Endothelial cell of umbilical vein (primary cell): Measurements from ENCODE around the gene RAP1GAP. TPM values are rescaled to one million over a fixed set of nuclear protein-coding genes. Genes with fewer than 3 reads are reported as not detected.

Source experiments
- BruUV-seq: library from RNA; stranded (reverse); fragments of 400-500 nt; replicated peaks from 2 replicates; lab custom pipeline; 2021; lab: Mats Ljungman, UMichigan
- CTCF ChIA-PET: fragments of 300-600, 350-600 bp; sonication (Branson Sonifier 250); formaldehyde crosslinking; loops from one replicate; lab custom pipeline; 2021; ENCODE audit warnings: antibody characterized with exemption, inconsistent platforms; lab: Charles Lee
- POLR2A ChIA-PET: fragments of 300-600, 350-600 bp; sonication (Branson Sonifier 250); formaldehyde crosslinking; loops from one replicate; lab custom pipeline; 2021; ENCODE audit warnings: antibody characterized with exemption, inconsistent platforms; lab: Charles Lee
- DNase-seq: peaks from one replicate; pipeline ENCODE4 v3.0.0-alpha.2; 2011; ENCODE audit warnings: low read depth, low spot score
- FAIRE-seq: peaks from 2 replicates; lab custom pipeline; 2011; peaks lifted over from hg19 to GRCh38; lab: Jason Lieb, UNC
- H2AFZ ChIP-seq: 2 replicates; pipeline ENCODE4 v1.6.0; 2012; ENCODE audit warnings: low read depth, low read length, control low read depth, inconsistent platforms
- H3K27ac ChIP-seq: 2 replicates; pipeline ENCODE4 v1.5.1; 2011; ENCODE audit warnings: low read depth, mild to moderate bottlenecking, control low read depth, low read length, moderate library complexity; ENCODE audit not compliant: insufficient read depth
- H3K27me3 ChIP-seq, 2 experiments: 2 replicates each; pipeline versions ENCODE4 v1.6.0 to v1.6.1; 2011; ENCODE audit warnings: low read length in 2 of 2, mixed read lengths in 1 of 2; ENCODE audit not compliant: control insufficient read depth in 2 of 2, insufficient read depth in 2 of 2
- H3K36me3 ChIP-seq, 2 experiments: 2 replicates in 1 of 2; 3 replicates in 1 of 2; pipeline ENCODE4 v1.5.1; 2011; ENCODE audit warnings: low read length in 2 of 2, mild to moderate bottlenecking in 1 of 2, moderate library complexity in 1 of 2; ENCODE audit not compliant: control insufficient read depth in 2 of 2, insufficient read depth in 2 of 2; ENCODE audit errors: extremely low read depth in 1 of 2
- H3K4me1 ChIP-seq: 3 replicates; pipeline ENCODE4 v1.5.1; 2011; ENCODE audit warnings: mild to moderate bottlenecking, low read length; ENCODE audit not compliant: control insufficient read depth, insufficient read depth; ENCODE audit errors: extremely low read depth
- H3K4me2 ChIP-seq: 2 replicates; pipeline ENCODE4 v1.6.1; 2011; ENCODE audit warnings: low read length, control low read depth, mixed read lengths; ENCODE audit not compliant: insufficient read depth
- H3K4me3 ChIP-seq, 3 experiments: fragments of 200-600 bp in 1 of 3; sonication (generic), shearing (Covaris generic) in 1 of 3; replicated peaks in 1 of 3; 2 replicates each; pipeline ENCODE4 v1.5.1; 2011 to 2016; ENCODE audit warnings: control low read depth in 3 of 3, low read length in 3 of 3, mild to moderate bottlenecking in 2 of 3, inconsistent platforms in 1 of 3, low read depth in 1 of 3, moderate library complexity in 1 of 3; ENCODE audit not compliant: insufficient read depth in 1 of 3
- H3K79me2 ChIP-seq: 2 replicates; pipeline ENCODE4 v1.6.0; 2012; ENCODE audit warnings: low read length, inconsistent platforms; ENCODE audit not compliant: control insufficient read depth, insufficient read depth
- H3K9ac ChIP-seq: replicated peaks from 2 replicates; pipeline ENCODE3; 2011; ENCODE audit warnings: low read length, control low read depth; ENCODE audit not compliant: insufficient read depth; ENCODE audit errors: extremely low read depth
- H3K9me1 ChIP-seq: replicated peaks from 3 replicates; pipeline ENCODE4 v1.6.0; 2011; ENCODE audit warnings: mild to moderate bottlenecking, low read length; ENCODE audit not compliant: control insufficient read depth, insufficient read depth; ENCODE audit errors: extremely low read depth
- H3K9me3 ChIP-seq: replicated peaks from 2 replicates; pipeline ENCODE4 v1.5.1; 2012; ENCODE audit warnings: low read length, inconsistent platforms; ENCODE audit not compliant: control insufficient read depth, insufficient read depth
- H4K20me1 ChIP-seq: replicated peaks from 2 replicates; pipeline ENCODE3; 2011; ENCODE audit warnings: mild to moderate bottlenecking, low read length; ENCODE audit not compliant: control insufficient read depth, insufficient read depth; ENCODE audit errors: extremely low read depth
- CTCF ChIP-seq, 2 donors: IDR thresholded peaks; 1 replicate in 1 of 2; 2 replicates in 1 of 2; pipeline ENCODE4 v1.5.1; 2011; ENCODE audit warnings: low read length in 2 of 2, mild to moderate bottlenecking in 2 of 2, moderate library complexity in 2 of 2, control low read depth in 1 of 2, inconsistent platforms in 1 of 2, low read depth in 1 of 2; ENCODE audit not compliant: insufficient read depth in 1 of 2; ENCODE audit errors: extremely low read depth in 1 of 2
- EZH2 ChIP-seq: IDR thresholded peaks from 2 replicates; pipeline ENCODE4 v1.6.1; 2012; ENCODE audit warnings: borderline replicate concordance, low read depth, mild to moderate bottlenecking, moderate library complexity, low read length, inconsistent platforms; ENCODE audit not compliant: severe bottlenecking
- FOS ChIP-seq: IDR thresholded peaks from 2 replicates; pipeline ENCODE4 v1.6.1; 2011; ENCODE audit warnings: mild to moderate bottlenecking, low read length, moderate library complexity, borderline replicate concordance; ENCODE audit not compliant: insufficient read depth
- GATA2 ChIP-seq: IDR thresholded peaks from 2 replicates; pipeline ENCODE4 v1.7.0; 2011; ENCODE audit warnings: low read depth, mild to moderate bottlenecking, moderate library complexity, mixed read lengths, low read length; ENCODE audit not compliant: insufficient read length, insufficient read depth
- JUN ChIP-seq: IDR thresholded peaks from 2 replicates; pipeline ENCODE4 v1.6.1; 2011; ENCODE audit warnings: borderline replicate concordance, low read depth; ENCODE audit not compliant: insufficient read length, insufficient read depth
- MAX ChIP-seq: IDR thresholded peaks from 2 replicates; pipeline ENCODE4 v1.6.1; 2011; ENCODE audit not compliant: insufficient read depth, insufficient read length
- MYC ChIP-seq: IDR thresholded peaks from one replicate; pipeline ENCODE4 v1.6.1; 2011; ENCODE audit warnings: mild to moderate bottlenecking, low read depth, low read length
- POLR2A ChIP-seq: IDR thresholded peaks from 2 replicates; pipeline ENCODE4 v1.6.1; 2012; ENCODE audit warnings: low read depth, mild to moderate bottlenecking, control low read depth, low read length
- POLR2AphosphoS5 ChIP-seq: IDR thresholded peaks from 2 replicates; pipeline ENCODE4 v1.6.1; 2012; ENCODE audit warnings: low read depth, mild to moderate bottlenecking, control low read depth, low read length, moderate library complexity; ENCODE audit not compliant: insufficient read depth
- dilution Hi-C: fragments of 300-500 bp; cut with MboI; formaldehyde crosslinking; loops from one replicate; pipeline ENCODE4 v1.15.0; 2019; ENCODE audit warnings: low sequenced_read_pairs; ENCODE audit not compliant: extremely low pct_ligation_motif_present
- intact Hi-C: fragments of 100-400 bp; cut with micrococcal nuclease; formaldehyde crosslinking; loops from one replicate; pipeline ENCODE4 v1.10.0; 2022
- polyA plus RNA-seq, 4 experiments: library from polyadenylated mRNA; depleted of rRNA in 3 of 4; stranded (reverse) in 3 of 4; unstranded in 1 of 4; fragments of >200 nt; gene quantifications; 2 replicates each; pipeline versions ENCODE4 v1.2.1 to v1.2.3, GENCODE V29; 2011 to 2012; ENCODE audit warnings: missing spikeins in 1 of 4
- total RNA-seq: library from RNA; stranded (reverse); gene quantifications from 2 replicates; pipeline ENCODE4 v1.2.3, GENCODE V29; 2021

The RAP1GAP gene
- total and polyA plus RNA-seq, 2 donors (not counting 3 experiments of a cell fraction or from before 2014, with no cell fraction given), result 0.07 to 0.20 TPM

GRCh38 chr1:21619375-21619947 is 49.7 kb downstream of the RAP1GAP start:
- Histone ChIP-seq H3K9me1 (no peaks in the 10 kb centered on the region), H3K9me3 (no peaks in the 10 kb centered on the region), H3K4me3 (no peak overlapping the region), H4K20me1 (no peaks in the 10 kb centered on the region), H3K27me3 (peaks cover 3 to 19% of the 10 kb centered on the region in 2 experiments), H3K36me3 (no peaks in the 10 kb centered on the region), H3K4me2 (no peak overlapping the region), H3K79me2 (no peaks in the 10 kb centered on the region), H3K27ac (no peak overlapping the region), H3K4me1 (no peaks in the 10 kb centered on the region), H3K9ac (no peak overlapping the region), H2AFZ (no peak overlapping the region)
- dilution Hi-C loops, result no loop called here
- FAIRE-seq (no peak), DNase-seq (no peak)
- CTCF ChIA-PET, result no interaction called here
- intact Hi-C loops, result no loop called here
- BruUV-seq, result no TSS peak
- POLR2A ChIA-PET, result no interaction called here
- no peak for TF ChIP-seq CTCF (IDR thresholded peaks at IDR 0.05; ENCODE audit: extremely low read depth in 1 of 2, insufficient read depth in 1 of 2, low read depth in 1 of 2, low read length in 2 of 2)
- no peak for TF ChIP-seq MAX
- TF ChIP-seq EZH2, result no peak
- TF ChIP-seq JUN, result no peak
- TF ChIP-seq POLR2A, result no peak
- TF ChIP-seq GATA2, result no peak
- TF ChIP-seq MYC, result no peak
- TF ChIP-seq FOS, result no peak
- TF ChIP-seq POLR2AphosphoS5, result no peak
